Right lobe of liver (tissue), 4 donors: Measurements from ENCODE around the gene MPV17.

ENCODE experiments used
- POLR2A ChIP-seq: fragments of 450-650 bp; IDR thresholded peaks from one replicate; pipeline ENCODE4 v1.6.1; 2017; ENCODE audit warnings: antibody characterized with exemption, mild to moderate bottlenecking
- TF ChIP-seq, protein P1 (sequence below), 4 donors: fragments of 200-600 bp in 3 of 4; fragments of 450-650 bp in 1 of 4; IDR thresholded peaks; one replicate each; pipeline versions ENCODE4 v1.5.1 to v1.8.0; 2016 to 2022; ENCODE audit warnings: antibody characterized with exemption in 4 of 4, mild to moderate bottlenecking in 2 of 4
- donor health status: DM: no; HTN: no; CAD: no.
- donor health status: DM: no; HTN: no; CAD: no.
- donor health status: DM: no; HTN: yes; CAD: no.

DNA sequence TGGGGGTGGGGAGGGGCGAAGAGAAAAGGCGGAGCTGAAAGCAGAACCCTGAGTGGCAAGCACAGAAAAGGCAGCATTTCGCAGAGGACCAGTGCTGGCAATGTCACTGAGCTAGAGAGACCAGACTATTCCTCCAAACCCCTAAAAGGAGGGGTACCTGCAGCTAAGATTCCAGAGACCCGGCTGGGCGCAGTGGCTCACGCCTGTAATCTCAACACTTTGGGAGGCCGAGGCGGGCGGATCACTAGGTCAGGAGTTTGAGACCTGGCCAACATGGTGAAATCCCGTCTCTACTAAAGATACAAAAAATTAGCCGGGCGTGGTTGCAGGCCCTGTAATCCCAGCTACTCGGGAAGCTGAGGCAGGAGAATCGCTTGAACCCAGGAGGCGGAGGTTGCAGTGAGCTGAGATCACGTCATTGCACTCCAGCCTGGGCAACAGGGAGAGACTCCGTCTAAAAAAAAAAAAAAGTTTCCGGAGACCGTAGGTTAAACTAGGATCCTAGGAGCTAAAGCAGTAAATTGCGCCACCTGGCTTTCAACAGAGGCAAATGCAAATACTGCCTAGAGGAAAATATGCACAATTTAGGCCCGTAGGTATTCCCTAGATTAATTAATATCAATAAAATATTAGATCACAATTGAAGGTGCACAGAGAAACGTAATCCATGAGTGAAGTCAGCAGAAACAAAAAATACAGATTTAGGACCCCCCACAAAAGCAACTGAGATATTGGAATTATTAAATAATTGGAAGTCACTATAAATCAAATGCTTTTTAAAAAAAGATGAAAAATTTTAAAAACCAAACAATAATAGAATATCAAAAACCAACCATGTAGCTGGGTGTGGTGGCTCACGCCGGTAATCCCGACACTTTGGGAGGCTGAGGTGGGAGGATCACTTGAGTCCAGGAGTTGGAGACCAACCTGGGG is 19.5 kb downstream of the MPV17 start:
- TF ChIP-seq, protein P1, sequence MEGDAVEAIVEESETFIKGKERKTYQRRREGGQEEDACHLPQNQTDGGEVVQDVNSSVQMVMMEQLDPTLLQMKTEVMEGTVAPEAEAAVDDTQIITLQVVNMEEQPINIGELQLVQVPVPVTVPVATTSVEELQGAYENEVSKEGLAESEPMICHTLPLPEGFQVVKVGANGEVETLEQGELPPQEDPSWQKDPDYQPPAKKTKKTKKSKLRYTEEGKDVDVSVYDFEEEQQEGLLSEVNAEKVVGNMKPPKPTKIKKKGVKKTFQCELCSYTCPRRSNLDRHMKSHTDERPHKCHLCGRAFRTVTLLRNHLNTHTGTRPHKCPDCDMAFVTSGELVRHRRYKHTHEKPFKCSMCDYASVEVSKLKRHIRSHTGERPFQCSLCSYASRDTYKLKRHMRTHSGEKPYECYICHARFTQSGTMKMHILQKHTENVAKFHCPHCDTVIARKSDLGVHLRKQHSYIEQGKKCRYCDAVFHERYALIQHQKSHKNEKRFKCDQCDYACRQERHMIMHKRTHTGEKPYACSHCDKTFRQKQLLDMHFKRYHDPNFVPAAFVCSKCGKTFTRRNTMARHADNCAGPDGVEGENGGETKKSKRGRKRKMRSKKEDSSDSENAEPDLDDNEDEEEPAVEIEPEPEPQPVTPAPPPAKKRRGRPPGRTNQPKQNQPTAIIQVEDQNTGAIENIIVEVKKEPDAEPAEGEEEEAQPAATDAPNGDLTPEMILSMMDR (IDR thresholded peaks at IDR 0.05): peak; percentile 84 to 92 (median 88)
- TF ChIP-seq POLR2A: no peak
